Ovary (tissue), 3 donors: Measurements from ENCODE around the gene ADAMTS4.

Experiments
- EP300 ChIP-seq: sonication (generic); formaldehyde crosslinking; IDR thresholded peaks from one replicate; pipeline ENCODE4 v1.6.1; 2017; ENCODE audit warnings: antibody characterized with exemption
- POLR2A ChIP-seq: fragments of 450-650 bp; IDR thresholded peaks from one replicate; pipeline ENCODE4 v1.6.1; 2017; ENCODE audit warnings: antibody characterized with exemption, mild to moderate bottlenecking, moderate library complexity
- TF ChIP-seq, protein P1 (sequence below), 3 donors: fragments of 450-650 bp in 2 of 3; fragments of 200-600 bp in 1 of 3; IDR thresholded peaks; one replicate each; pipeline versions ENCODE4 v1.5.1 to v1.8.0; 2016 to 2022; ENCODE audit warnings: antibody characterized with exemption in 3 of 3, mild to moderate bottlenecking in 1 of 3
- donor health status: DM: no; HTN: no; CAD: no.

DNA sequence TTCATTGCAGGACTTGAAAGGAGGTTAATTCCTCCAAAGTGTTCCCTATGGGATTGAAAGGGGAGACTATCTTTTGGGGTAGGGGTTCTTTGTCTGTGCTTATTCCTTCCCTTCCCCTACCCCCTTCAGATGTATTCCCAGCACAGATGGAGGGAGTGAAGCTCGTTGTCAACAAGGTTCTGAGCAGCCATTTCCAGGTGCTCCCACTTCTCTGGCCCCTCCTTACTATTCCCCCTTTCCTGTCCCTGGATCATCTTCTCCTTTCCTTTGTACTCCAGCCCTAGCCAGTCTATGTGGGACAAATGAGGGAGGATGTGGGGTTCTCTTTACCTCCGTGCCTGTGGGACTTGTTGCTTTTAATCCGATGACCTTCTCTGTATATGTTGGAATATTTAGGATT is 27.9 kb upstream of the ADAMTS4 start:
- TF ChIP-seq, protein P1, sequence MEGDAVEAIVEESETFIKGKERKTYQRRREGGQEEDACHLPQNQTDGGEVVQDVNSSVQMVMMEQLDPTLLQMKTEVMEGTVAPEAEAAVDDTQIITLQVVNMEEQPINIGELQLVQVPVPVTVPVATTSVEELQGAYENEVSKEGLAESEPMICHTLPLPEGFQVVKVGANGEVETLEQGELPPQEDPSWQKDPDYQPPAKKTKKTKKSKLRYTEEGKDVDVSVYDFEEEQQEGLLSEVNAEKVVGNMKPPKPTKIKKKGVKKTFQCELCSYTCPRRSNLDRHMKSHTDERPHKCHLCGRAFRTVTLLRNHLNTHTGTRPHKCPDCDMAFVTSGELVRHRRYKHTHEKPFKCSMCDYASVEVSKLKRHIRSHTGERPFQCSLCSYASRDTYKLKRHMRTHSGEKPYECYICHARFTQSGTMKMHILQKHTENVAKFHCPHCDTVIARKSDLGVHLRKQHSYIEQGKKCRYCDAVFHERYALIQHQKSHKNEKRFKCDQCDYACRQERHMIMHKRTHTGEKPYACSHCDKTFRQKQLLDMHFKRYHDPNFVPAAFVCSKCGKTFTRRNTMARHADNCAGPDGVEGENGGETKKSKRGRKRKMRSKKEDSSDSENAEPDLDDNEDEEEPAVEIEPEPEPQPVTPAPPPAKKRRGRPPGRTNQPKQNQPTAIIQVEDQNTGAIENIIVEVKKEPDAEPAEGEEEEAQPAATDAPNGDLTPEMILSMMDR (IDR thresholded peaks at IDR 0.05): no peak
- TF ChIP-seq POLR2A (no peak), EP300 (no peak)
